Fibroblast of villous mesenchyme (primary cell): ENCODE data around the gene TNFAIP3. TPM values are rescaled to one million over a fixed set of nuclear protein-coding genes. Genes with fewer than 3 reads are reported as not detected.

Experiments
- DNase-seq: peaks from one replicate; pipeline ENCODE4 v3.0.0-alpha.2; 2010; ENCODE audit warnings: low read depth
- H3K4me3 ChIP-seq: 2 replicates; pipeline ENCODE4 v1.5.1; 2011; ENCODE audit warnings: low read depth, mild to moderate bottlenecking, low read length
- CTCF ChIP-seq: IDR thresholded peaks from 2 replicates; pipeline ENCODE4 v1.5.1; 2012; ENCODE audit warnings: low read depth, mild to moderate bottlenecking, low read length; ENCODE audit not compliant: insufficient read depth
- total RNA-seq: library from RNA; depleted of rRNA; stranded (reverse); fragments of >200 nt; gene quantifications from 2 replicates; pipeline ENCODE4 v1.2.3, GENCODE V29; 2012

TNFAIP3 gene
- total RNA-seq, 1 donor = 3.9 TPM

- no peak for TF ChIP-seq CTCF
- no peak overlapping the region for H3K4me3 ChIP-seq
- no peak for DNase-seq
These were observed 34.4 kb downstream of the TNFAIP3 start for GRCh38 chr6:137901454-137901853.

GRCh38 chr6:137902699-137903098 lies 35.6 kb downstream of the TNFAIP3 start:
- no peak for TF ChIP-seq CTCF
- no peak for DNase-seq
- H3K4me3 ChIP-seq = no peak overlapping the region

- no peak for DNase-seq
- TF ChIP-seq CTCF = no peak
- H3K4me3 ChIP-seq = no peak overlapping the region
These were observed 36.3 kb downstream of the TNFAIP3 start for GRCh38 chr6:137903274-137903932.

GRCh38 chr6:137903933-137904821 lies 37.1 kb downstream of the TNFAIP3 start:
- H3K4me3 ChIP-seq = no peak overlapping the region
- peak; percentile 25 for DNase-seq
- TF ChIP-seq CTCF = no peak

GRCh38 chr6:137904822-137905617 lies 38.0 kb downstream of the TNFAIP3 start:
- no peak for DNase-seq
- no peak overlapping the region for H3K4me3 ChIP-seq
- TF ChIP-seq CTCF = no peak

- TF ChIP-seq CTCF = no peak
These were observed 39.0 kb downstream of the TNFAIP3 start for GRCh38 chr6:137906020-137906472.

More at GRCh38 chr6:137906020-137906472, 39.0 kb downstream of the TNFAIP3 start:
- DNase-seq = no peak
- H3K4me3 ChIP-seq = no peak overlapping the region
